Head of caudate nucleus (tissue), 42 donors: ENCODE data around the gene SLC25A22.

Experiments
- DNase-seq, 42 donors: peaks; one replicate each; pipeline versions ENCODE4 v3.0.0 to v3.0.0-alpha.2; 2020 to 2021; ENCODE audit warnings: mixed read lengths in 7 of 42
- intact Hi-C: fragments of 100-400 bp; cut with DNase I; formaldehyde crosslinking; loops from one replicate; pipeline ENCODE4 v1.15.0; 2022

Gene SLC25A22

DNA sequence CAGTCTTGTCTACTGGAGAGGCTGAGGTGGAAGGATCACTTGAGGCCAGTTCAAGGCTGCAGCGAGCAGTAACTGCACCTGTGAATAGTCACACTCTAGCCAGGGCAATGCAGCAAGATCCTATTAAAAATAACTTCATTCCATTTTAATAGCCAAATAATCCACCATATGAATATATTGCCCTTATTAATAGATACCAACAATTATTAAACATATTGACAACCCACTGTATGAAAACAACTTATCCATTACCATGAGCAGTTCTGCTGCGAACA is 31.2 kb downstream of the SLC25A22 start:
- intact Hi-C loops: no loop called here
- DNase-seq: no peak

DNA sequence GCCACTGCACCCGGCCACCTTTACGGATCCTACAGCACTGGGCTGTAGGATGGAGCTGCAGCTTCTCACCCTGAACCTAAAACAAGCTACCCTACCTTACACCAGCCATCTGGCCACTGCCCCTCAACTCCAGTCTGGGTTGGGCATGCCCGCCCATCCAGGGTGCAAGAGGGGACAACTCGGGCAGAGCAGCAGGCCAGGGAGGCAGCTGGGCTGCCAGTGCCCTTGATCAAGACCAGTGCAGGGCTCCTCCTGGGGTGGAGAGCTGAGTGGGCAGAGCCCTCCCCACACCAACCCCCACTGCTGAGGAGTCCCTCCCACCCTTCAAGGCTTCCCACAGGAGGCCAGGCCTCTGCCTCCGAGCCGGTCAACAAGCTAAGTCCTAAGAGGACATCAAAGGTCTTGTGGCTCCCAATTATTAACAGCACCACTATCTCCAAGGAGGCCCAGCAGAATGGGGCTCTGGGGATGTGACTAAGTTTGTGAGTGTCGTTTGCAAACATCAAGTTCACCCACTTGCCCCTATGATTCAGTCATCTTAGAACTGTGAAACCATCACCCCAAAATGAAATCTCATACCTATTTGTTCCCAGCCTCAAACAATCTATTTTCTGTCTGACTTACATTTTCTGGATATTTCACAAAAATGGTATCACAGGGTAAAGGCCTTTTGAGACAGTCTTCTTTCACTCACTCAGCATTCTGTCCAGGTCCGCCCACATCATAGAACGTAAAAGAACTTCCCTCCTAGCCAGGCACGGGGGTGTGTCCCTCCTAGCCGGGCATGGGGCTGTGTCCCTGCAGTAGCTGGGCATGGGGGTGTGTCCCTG is 31.8 kb downstream of the SLC25A22 start:
- no peak for DNase-seq
- intact Hi-C loops: no loop called here

DNA sequence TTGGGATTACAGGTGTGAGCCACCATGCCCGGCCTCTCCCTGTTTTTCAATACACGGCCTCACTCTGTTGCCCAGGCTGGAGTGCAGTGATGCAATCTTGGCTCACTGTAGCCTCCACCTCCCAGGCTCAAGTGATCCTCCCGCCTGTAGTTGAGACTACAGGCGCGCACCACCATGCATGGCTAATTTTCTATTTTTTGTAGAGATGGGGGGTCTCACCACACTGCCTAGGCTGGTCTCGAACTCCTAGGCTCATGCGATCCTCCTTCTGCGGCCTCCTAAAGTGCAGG is 32.3 kb downstream of the SLC25A22 start:
- intact Hi-C loops: no loop called here
- no peak for DNase-seq

DNA sequence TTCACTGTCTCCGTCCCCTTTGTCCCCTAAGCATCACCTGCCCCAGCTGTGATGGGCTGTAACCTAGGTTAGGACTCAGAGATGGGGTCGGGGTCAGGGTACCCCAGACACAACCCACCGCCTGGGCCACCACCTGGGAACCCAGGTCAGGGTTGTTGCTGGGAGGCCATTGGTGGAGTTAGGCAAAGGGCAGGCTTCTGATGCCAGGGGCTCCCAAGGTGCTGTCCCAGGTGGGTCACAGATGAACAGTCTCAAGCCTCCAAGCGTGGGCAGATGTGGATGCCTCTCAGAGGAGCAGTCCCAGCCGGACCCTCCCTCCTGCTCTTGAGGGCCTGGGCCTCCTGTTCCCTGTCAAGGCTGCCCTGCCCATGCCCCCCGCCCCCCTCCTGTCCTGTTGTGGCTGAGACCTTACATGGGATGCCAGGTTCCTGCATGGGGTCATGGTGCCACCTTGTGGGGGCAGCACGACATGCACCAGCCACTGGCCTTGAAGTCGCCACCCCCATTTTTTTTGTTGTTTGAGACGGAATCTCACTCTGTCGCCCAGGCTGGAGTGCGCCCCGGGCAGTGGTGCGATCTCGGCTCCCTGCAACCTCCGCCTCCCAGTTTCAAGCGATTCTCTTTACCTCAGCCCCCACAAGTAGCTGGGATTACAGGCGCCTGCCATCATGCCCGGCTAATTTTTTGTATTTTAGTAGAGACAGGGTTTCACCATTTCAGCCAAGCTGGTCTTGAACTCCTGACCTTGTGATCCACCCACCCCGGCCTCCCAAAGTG is 32.9 kb downstream of the SLC25A22 start:
- intact Hi-C loops: no loop called here
- peak in 41 of 42 donors; percentile 44 to 90 (median 73) for DNase-seq

DNA sequence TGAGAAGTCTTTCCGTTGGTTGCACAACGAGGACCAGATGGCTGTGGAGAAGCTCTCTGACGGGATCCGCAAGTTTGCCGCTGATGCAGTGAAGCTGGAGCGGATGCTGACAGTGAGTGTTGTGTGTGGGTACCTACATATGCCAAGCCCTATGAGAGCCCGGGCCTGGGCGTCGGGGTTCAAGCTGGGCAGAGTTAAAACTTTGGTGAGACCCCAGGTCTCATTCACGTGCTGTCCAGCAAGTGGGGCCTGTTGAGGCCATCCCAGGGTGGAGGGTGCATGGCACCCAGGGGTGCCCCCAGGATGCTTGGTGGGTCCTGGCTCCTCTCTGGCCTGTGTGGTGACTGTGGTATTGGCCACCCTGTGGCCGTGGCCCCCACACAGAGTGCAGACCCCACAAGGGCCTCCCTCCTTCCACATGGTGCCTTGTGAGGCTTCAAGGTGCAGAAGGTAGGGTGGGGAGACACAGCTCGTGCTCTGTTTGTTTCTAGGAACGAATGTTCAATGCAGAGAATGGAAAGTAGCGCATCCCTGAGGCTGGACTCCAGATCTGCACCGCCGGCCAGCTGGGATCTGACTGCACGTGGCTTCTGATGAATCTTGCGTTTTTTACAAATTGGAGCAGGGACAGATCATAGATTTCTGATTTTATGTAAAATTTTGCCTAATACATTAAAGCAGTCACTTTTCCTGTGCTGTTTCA is 33.6 kb downstream of the SLC25A22 start:
- intact Hi-C loops: no loop called here

DNA sequence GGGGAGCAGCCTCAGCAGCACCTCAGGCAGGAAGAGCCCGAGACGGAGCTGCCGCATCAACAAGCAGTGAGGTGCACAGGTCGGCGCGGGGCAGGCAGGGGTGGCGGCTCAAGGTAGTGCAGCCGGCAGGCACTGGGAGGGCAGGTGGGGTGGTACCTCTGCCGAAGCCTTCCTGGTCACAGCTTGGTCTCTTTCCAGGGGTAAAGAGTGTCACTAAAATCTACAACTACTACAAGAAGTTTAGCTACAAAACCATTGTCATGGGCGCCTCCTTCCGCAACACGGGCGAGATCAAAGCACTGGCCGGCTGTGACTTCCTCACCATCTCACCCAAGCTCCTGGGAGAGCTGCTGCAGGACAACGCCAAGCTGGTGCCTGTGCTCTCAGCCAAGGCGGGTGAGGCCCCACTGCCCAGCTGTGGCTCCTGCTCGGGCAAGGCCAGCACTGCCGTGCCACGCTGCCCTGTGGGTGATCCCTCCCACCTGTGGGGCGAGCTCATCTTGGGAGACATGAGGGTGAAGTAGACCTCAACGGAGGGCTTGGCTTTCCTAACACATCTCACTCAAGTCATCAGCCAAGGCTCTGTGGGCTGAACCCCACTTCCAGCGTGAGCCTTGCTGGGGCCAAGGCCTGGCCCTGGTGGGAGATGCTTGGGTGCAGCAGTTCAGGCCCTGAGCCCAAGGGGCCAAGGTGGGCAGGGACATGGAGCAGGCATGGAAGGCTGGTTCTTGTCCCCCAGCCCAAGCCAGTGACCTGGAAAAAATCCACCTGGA is 34.3 kb downstream of the SLC25A22 start:
- intact Hi-C loops: no loop called here
- no peak for DNase-seq

More for the DNA sequence above, 33.6 kb downstream of the SLC25A22 start:
- DNase-seq: no peak

DNA sequence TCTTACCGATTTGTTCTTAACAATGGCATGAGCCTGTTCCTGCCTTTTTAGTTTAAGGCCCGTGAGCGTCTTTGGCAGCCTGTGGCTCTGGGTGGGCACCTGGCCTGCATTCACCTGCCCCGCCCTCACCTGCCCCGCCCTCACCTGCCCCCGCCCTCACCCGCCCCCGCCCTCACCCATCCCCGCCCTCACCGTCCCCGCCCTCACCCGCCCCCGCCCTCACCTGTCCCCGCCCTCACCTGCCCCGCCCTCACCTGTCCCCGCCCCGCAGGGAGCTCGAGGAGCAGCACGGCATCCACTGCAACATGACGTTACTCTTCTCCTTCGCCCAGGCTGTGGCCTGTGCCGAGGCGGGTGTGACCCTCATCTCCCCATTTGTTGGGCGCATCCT is 35.0 kb downstream of the SLC25A22 start:
- intact Hi-C loops: no loop called here
- no peak for DNase-seq

DNA sequence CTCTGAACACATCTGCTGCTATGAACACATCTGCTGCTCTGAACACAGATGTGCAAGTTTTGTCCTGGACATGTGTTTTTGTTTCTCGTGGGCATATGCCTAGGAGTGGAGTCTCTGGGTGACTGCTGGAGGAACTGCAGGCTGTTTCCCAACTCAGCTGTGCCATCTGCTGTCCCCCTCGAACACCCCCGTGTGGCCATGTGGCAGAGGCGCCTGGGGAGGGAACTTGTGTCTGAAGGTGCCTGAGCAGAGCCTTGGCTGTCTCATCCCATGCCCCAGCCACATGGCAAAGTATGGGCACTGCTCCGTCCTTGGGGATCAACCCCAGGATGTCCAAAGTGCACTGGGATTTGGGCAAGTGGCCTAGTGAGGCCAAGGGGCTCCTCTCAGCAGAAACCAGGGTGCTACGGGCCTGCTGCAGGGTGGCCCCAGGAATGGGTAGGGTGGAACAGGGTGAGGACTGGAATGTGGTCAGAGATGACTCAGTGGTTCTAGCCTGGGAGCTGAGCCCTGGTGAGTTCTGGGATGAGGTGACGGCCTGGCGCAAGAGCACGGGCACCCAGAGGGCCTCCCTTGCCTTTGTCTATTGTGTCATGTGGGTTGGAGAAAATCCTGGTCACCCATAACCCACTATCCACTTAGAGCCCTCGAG is 35.5 kb downstream of the SLC25A22 start:
- peak; percentile 53 to 85 (median 72) for DNase-seq
- intact Hi-C loops: no loop called here

DNA sequence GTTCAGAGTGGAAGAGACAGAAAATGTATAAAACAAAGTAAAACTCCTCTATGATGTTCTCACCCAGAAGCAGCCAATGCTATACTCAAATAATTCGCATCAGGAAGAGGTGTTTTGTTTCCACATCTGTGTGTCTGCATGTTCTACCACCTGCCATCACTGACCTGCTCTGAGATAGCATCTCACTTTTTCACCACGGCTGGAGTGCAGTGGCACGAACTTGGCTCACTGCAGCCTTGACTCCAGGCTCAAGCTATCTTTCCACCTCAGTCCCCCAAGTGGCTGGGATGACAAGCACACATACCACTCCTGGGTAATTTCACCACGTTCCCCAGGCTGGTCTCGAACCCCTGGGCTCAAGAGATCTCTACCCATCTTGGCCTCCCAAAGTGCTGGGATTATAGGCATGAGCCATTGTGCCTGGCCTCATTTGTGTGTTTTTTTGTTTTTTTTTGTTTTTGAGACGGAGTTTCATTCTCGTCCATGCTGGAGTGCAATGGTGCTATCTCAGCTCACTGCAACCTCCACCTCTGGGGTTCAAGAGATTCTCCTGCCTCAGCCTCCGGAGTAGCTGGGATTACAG is 36.5 kb downstream of the SLC25A22 start:
- no peak for DNase-seq
- intact Hi-C loops: no loop called here

DNA sequence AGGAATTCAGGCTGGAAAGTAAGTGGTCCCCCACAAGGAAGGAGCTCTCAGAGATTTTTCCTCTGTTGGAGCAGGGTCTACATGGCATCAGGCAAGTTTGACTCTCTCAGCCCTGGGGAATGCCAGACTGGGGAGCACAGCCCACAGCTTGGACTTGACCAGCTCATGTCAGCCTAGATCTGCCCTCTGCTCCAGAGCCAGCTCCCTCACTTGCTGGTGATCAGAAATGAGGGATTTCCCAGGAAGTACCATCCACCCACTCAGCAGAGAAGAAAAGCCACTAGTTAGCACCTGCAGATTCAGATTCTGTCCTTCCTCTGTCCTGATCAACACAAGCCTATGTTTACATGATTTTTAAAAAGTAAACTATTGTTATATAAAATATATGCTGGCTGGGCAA is 37.8 kb downstream of the SLC25A22 start:
- DNase-seq: no peak
- intact Hi-C loops: no loop called here

DNA sequence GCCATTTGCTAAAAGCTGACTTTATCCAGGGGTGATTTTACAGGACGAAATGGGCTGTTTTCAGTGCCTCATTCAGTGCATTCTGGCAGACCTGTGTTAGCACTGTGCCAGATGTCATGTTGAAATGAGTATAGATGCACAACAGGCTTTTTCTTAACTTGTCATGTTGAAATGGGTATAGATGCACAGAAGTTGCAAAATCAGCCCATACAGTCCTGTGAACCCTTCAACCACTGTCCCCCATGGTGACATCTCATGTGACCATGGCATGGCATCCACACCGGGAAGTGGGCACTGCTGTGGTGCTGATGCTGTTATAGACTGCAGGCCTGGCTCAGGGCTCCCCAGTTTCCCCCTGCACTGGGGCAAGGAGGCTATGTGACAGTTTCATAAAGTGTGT is 48.4 kb downstream of the SLC25A22 start:
- peak in 1 of 42 donors; percentile 38 for DNase-seq
- intact Hi-C loops: no loop called here

DNA sequence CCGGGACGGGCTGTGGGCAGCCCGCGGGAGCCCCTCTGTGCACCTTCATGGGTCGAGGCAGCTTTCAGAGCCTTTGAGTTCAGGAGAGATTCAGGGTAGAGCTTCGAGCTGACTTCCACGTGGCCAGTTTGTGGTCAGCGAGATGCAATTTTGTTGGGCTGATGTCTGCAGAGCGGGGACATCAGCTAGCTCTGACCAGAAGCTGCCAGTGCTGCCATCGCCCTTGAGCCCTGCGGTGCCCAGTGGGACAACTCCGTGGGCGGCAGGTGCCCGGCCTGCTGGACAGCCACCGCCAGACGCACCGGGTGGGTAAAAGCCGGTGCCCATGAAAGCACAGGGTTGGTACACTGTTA is 50.1 kb downstream of the SLC25A22 start:
- intact Hi-C loops: no loop called here
- peak in 7 of 42 donors; percentile 23 to 43 (median 33) for DNase-seq

DNA sequence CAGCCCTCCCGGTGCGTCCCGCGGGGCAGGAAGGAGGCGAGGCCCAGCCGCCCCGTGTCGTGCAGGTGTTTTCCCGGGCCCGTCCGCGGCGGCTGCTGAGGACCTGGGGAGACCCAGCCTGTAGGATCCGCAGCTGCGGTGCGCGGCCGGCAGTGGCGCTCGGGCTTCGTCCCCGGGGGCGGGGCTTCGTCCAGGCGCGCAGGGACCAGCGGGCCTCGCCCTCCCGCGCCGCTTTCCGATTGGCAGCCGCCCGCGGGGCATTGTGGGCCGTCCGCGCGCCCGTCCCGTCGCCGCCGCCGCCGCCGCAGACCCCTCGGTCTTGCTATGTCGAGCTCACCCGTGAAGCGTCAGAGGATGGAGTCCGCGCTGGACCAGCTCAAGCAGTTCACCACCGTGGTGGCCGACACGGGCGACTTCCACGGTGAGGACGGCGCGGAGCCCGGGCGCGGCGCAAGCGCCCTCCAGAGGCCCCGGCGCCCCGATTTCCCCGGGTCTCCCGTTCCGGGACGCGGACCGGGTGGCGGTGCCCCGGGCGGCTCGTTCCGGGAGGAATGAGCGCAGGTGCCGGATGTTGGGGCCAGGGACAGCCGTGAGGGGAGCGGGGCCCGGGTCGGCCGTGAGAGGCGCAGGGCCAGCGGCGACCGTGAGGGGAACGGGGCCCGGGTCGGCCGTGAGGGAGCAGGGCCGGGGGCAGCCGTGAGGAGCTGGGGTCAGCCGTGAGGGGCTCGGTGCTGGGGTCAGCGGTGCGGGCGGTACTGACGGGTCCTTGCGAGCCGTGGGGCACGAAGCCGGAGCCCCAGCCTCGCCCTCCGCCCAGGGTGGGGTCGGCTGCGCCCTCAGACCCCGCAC is 50.7 kb downstream of the SLC25A22 start, which contains the start of gene TALDO1:
Gene TALDO1 (plus strand): TSS at position 307 of the 849 bp plus-strand sequence. CDS start 18 bp downstream, at position 325.
- DNase-seq: peak; percentile 84 to 97 (median 94)
- intact Hi-C loops: no loop called here

DNA sequence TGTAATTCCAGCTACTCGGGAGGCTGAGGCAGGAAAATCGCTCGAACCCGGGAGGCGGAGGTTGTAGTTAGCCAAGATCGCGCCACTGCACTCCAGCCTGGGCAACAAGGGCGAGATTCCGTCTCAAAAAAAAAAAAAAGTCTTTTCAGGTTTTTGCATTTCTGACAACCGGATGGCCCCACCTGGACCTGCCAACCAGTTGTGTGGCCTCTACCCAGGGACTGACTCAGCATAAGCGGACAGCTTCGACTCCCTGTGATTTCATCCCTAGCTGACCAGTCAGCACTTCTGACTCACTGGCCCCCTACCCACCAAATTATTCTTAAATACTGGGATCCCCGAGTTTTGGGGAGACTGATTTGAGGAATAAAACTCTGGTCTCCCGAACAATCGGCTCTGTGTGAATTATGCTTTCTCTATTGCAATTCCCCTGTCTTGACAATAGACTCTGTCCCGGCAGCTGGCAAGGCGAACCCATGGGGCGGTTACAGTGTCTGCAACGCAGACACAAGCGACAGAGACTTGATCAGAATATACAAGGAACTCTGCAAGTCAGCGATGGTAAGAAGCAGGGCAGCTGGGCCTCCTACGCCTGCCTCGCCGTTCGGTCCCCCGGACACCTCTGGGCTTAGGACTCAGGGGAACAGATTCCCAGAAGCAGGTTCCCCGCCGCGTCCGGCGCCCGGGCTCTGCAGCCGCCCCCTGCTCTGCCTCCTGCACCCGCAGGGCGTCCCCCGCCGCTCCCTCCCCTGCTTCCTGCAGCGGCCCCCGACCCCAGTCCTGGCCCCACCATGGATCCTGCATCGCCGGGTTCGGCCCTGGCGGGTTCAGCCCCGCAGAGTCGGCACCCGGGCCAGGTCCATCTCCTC is 51.6 kb downstream of the SLC25A22 start:
- peak; percentile 50 to 83 (median 71) for DNase-seq
- intact Hi-C loops: no loop called here

DNA sequence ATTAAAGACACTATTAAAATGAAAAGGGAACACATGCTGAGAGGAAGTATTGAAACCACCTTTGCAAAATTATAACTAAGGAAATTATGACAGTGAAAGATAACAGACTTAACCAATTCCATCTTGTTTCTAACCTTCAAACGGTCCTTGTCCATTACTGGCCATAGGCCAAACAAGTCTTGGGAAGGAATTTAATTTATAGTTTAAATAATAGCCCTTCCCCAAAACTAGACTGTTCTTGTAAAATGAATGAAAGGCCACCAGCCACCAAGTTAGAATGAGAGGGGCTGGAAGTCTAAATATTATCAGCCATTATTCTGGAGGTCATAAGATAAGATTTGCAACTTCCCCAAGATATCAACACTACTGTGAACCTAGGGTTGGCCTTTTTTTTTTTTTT is 52.7 kb downstream of the SLC25A22 start:
- no peak for DNase-seq
- intact Hi-C loops: no loop called here

DNA sequence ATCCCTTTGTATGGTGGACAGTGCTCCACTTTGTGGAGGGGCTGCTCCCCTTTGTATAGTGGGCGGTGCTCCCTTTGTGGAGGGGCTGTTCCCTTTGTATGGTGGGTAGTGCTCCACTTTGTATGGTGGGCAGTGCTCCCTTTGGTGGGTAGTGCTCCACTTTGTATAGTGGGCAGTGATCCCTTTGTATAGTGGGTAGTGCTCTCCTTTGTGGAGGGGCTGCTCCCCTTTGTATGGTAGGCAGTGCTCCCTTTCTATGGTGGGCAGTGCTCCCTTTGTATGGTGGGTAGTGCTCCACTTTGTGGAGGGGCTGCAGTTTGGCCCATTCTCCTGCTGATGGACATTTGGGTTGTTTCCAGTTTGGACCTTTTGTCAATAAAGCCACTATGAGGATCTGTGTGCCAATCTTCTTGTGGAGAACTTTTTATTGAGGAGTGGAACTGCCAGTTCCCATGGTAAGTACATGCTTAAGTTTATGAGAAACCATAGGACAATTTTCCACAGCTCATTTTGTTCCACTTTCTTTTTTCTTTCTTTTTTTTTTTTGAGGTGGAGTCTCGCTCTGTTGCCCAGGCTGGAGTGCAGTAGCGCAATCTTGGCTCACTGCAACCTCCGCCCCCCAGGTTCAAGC is 55.4 kb downstream of the SLC25A22 start:
- intact Hi-C loops: no loop called here

More for the DNA sequence above, 55.4 kb downstream of the SLC25A22 start:
- DNase-seq: no peak
